GM12878 (cell line): ENCODE data around the gene SLX9. TPM values are rescaled to one million over a fixed set of nuclear protein-coding genes. Genes with fewer than 3 reads are reported as not detected.

Experiments used
- ATAC-seq: fragments of 200-7000 bp; cut with Tn5 transposase; 3 replicates; pipeline ENCODE4 v1.9.1; 2020; ENCODE audit warnings: mild to moderate bottlenecking, moderate library complexity
- BruUV-seq: library from RNA; stranded (reverse); fragments of 400-500 nt; replicated peaks from 2 replicates; lab custom pipeline; 2021; lab: Mats Ljungman, UMichigan
- CTCF ChIA-PET: fragments of 300-600 bp; sonication (Branson Sonifier 250); formaldehyde crosslinking; extraction: SDS; loops from one replicate; lab custom pipeline; 2021; ENCODE audit warnings: inconsistent platforms; lab: Yijun Ruan, JAX
- POLR2A ChIA-PET: fragments of 350-600 bp; formaldehyde crosslinking; extraction: SDS; loops from one replicate; lab custom pipeline; 2021; ENCODE audit warnings: inconsistent platforms; lab: Charles Lee
- RAD21 ChIA-PET: fragments of 300-600 bp; sonication (Branson Sonifier 250); formaldehyde crosslinking; loops from one replicate; lab custom pipeline; 2023; ENCODE audit warnings: antibody characterized with exemption; ENCODE audit not compliant: unreplicated experiment; lab: Charles Lee
- SMC1A ChIA-PET: fragments of 300-600 bp; sonication (Branson Sonifier 250); formaldehyde crosslinking; loops from one replicate; lab custom pipeline; 2023; ENCODE audit not compliant: unreplicated experiment, uncharacterized antibody; lab: Charles Lee
- DNase-seq: peaks from one replicate; pipeline ENCODE4 v3.0.0-alpha.2; 2011; ENCODE audit warnings: low read depth, low spot score
- FAIRE-seq: peaks from 3 replicates; lab custom pipeline; 2011; peaks lifted over from hg19 to GRCh38; lab: Jason Lieb, UNC
- H2AFZ ChIP-seq: 2 replicates; pipeline ENCODE4 v1.6.0; 2011; ENCODE audit warnings: low read depth, low read length, control low read depth; ENCODE audit not compliant: control insufficient read depth
- H3K27ac ChIP-seq: 2 replicates; pipeline ENCODE4 v1.5.1; 2011; ENCODE audit warnings: control low read depth; ENCODE audit not compliant: control insufficient read depth, insufficient read depth
- H3K27me3 ChIP-seq, 2 experiments: replicated peaks in 1 of 2; 2 replicates each; pipeline versions ENCODE4 v1.6.0 to v1.6.1; 2011; ENCODE audit warnings: low read length in 1 of 2; ENCODE audit not compliant: control insufficient read depth in 2 of 2, insufficient read depth in 2 of 2
- H3K36me3 ChIP-seq, 2 experiments: 2 replicates each; pipeline ENCODE4 v1.5.1; 2011; ENCODE audit warnings: low read length in 1 of 2; ENCODE audit not compliant: control insufficient read depth in 2 of 2, insufficient read depth in 2 of 2
- H3K4me1 ChIP-seq: 2 replicates; pipeline ENCODE4 v1.6.1; 2011; ENCODE audit warnings: mild to moderate bottlenecking, low read length, moderate library complexity, mixed read lengths; ENCODE audit not compliant: control insufficient read depth, insufficient read depth
- H3K4me2 ChIP-seq: 2 replicates; pipeline ENCODE4 v1.6.0; 2011; ENCODE audit warnings: control low read depth; ENCODE audit not compliant: control insufficient read depth, insufficient read depth
- H3K4me3 ChIP-seq: fragments of 200-600 bp; sonication (generic); 2 replicates; pipeline ENCODE4 v1.5.1; 2016
- H3K79me2 ChIP-seq: 2 replicates; pipeline ENCODE4 v1.6.0; 2011; ENCODE audit warnings: low read length; ENCODE audit not compliant: control insufficient read depth, insufficient read depth
- H3K9ac ChIP-seq: 2 replicates; pipeline ENCODE4 v1.8.0; 2011; ENCODE audit warnings: low read length, control low read depth, mixed read lengths; ENCODE audit not compliant: control insufficient read depth, insufficient read depth
- H3K9me3 ChIP-seq: replicated peaks from 3 replicates; pipeline ENCODE4 v1.5.1; 2011; ENCODE audit warnings: mild to moderate bottlenecking, low read length; ENCODE audit not compliant: control insufficient read depth, insufficient read depth
- H4K20me1 ChIP-seq: 2 replicates; pipeline ENCODE4 v1.6.0; 2011; ENCODE audit not compliant: control insufficient read depth, insufficient read depth
- CBFB ChIP-seq: IDR thresholded peaks from 2 replicates; pipeline ENCODE4 v1.6.1; 2016; ENCODE audit warnings: antibody characterized with exemption, low read depth
- CBX3 ChIP-seq: fragments of 200-600 bp; sonication (generic); IDR thresholded peaks from 2 replicates; pipeline ENCODE4 v1.6.1; 2016; ENCODE audit warnings: low read depth, borderline replicate concordance
- DPF2 ChIP-seq: fragments of 450-650 bp; IDR thresholded peaks from 2 replicates; pipeline ENCODE4 v1.6.1; 2017; ENCODE audit warnings: mild to moderate bottlenecking
- EED ChIP-seq: sonication (generic); IDR thresholded peaks from 2 replicates; pipeline ENCODE4 v1.6.1; 2016; ENCODE audit warnings: antibody characterized with exemption, low read depth
- FOXK2 ChIP-seq: fragments of 450-650 bp; IDR thresholded peaks from 2 replicates; pipeline ENCODE4 v1.6.1; 2017; ENCODE audit warnings: mild to moderate bottlenecking, moderate library complexity
- FOXM1 ChIP-seq: IDR thresholded peaks from 2 replicates; pipeline ENCODE4 v1.6.1; 2012; ENCODE audit warnings: low read depth, mild to moderate bottlenecking, inconsistent platforms, low read length, moderate library complexity
- MEF2B ChIP-seq: fragments of 450-650 bp; IDR thresholded peaks from 2 replicates; pipeline ENCODE4 v1.6.1; 2018; ENCODE audit warnings: mild to moderate bottlenecking, moderate library complexity; ENCODE audit not compliant: partially characterized antibody, poor library complexity, severe bottlenecking
- NBN ChIP-seq: fragments of 450-650 bp; IDR thresholded peaks from 2 replicates; pipeline ENCODE4 v1.6.1; 2016
- PAX8 ChIP-seq: fragments of 450-650 bp; IDR thresholded peaks from 2 replicates; pipeline ENCODE4 v1.6.1; 2017; ENCODE audit warnings: mild to moderate bottlenecking, moderate library complexity
- STAT1 ChIP-seq: fragments of 450-650 bp; conservative IDR thresholded peaks from 2 replicates; pipeline ENCODE4 v1.6.1; 2014; ENCODE audit warnings: antibody characterized with exemption, mild to moderate bottlenecking
- SUPT20H ChIP-seq: IDR thresholded peaks from 2 replicates; pipeline ENCODE4 v1.6.1; 2011; ENCODE audit warnings: low read depth, mild to moderate bottlenecking, low read length, moderate library complexity, borderline replicate concordance; ENCODE audit not compliant: control insufficient read depth
- SUZ12 ChIP-seq: fragments of 200-600 bp; sonication (generic); IDR thresholded peaks from one replicate; pipeline ENCODE4 v1.6.1; 2018; ENCODE audit warnings: antibody characterized with exemption, mild to moderate bottlenecking; ENCODE audit not compliant: unreplicated experiment
- ZNF24 ChIP-seq: fragments of 450-650 bp; IDR thresholded peaks from 2 replicates; pipeline ENCODE4 v1.6.1; 2017; ENCODE audit warnings: antibody characterized with exemption, mild to moderate bottlenecking
- WGBS: methylation state at CpG from one replicate; pipeline ENCODE4 v1.1.6; 2016; ENCODE audit warnings: low lambda C conversion rate; ENCODE audit not compliant: insufficient replicate concordance, insufficient coverage; ENCODE audit errors: missing lambda C conversion rate; 5-methylcytosine and 5-hydroxymethylcytosine counted together
- in situ Hi-C: fragments of 300-500 bp; cut with MboI; formaldehyde crosslinking; loops from 9 replicates; pipeline ENCODE4 v1.14.3; 2018; ENCODE audit warnings: mixed read lengths
- intact Hi-C: fragments of 100-400 bp; cut with micrococcal nuclease; formaldehyde crosslinking; loops from one replicate; pipeline ENCODE4 v1.14.2; 2022; ENCODE audit not compliant: unreplicated experiment
- polyA plus RNA-seq, 11 experiments: library from polyadenylated mRNA; depleted of rRNA in 4 of 11; unstranded in 6 of 11; stranded (reverse) in 5 of 11; fragments of >200 nt; fragmentation: Nextera tagmentation in 4 of 11; fragmentation: Illumina TruSeq in 1 of 11; extraction: Ambion mirVana in 4 of 11; extraction: Trizol in 1 of 11; gene quantifications; 1 replicate in 1 of 11; 2 replicates in 10 of 11; pipeline versions ENCODE4 v1.2.1 to v1.2.3, GENCODE V29; 2011 to 2016; ENCODE audit warnings: inconsistent platforms in 2 of 11, missing spikeins in 2 of 11, low read depth in 1 of 11
- total RNA-seq, 4 experiments: library from RNA; depleted of rRNA in 3 of 4; stranded (reverse); fragments of >200 nt in 3 of 4; fragmentation: Illumina TruSeq in 1 of 4; extraction: Trizol in 1 of 4; gene quantifications; 2 replicates each; pipeline versions ENCODE4 v1.2.1 to v1.2.3, GENCODE V29; 2013 to 2021
- TF ChIP-seq, protein P1 (sequence below): fragments of 450-650 bp; IDR thresholded peaks from 2 replicates; pipeline ENCODE4 v1.6.1; 2018; ENCODE audit warnings: mild to moderate bottlenecking, low read depth, moderate library complexity; ENCODE audit not compliant: partially characterized antibody
- TF ChIP-seq, protein P2 (sequence below): IDR thresholded peaks from 2 replicates; pipeline ENCODE4 v1.6.1; 2011; ENCODE audit warnings: low read depth, low read length, improper control_type of control experiment, borderline replicate concordance
- TF ChIP-seq, protein P3 (sequence below): fragments of 450-650 bp; IDR thresholded peaks from 2 replicates; pipeline ENCODE4 v1.6.1; 2017; ENCODE audit warnings: low read depth, mild to moderate bottlenecking, moderate library complexity
- TF ChIP-seq, protein P4 (sequence below): fragments of 150-350 bp; IDR thresholded peaks from 2 replicates; pipeline ENCODE4 v1.6.1; 2014; ENCODE audit warnings: mild to moderate bottlenecking, low read depth, low read length

The SLX9 gene
- total and polyA plus RNA-seq, 10 of the 15 experiments (the other 5 are each of a cell fraction or from before 2014, with no cell fraction given): 0.69 to 81.3 (median 33.9) TPM

DNA sequence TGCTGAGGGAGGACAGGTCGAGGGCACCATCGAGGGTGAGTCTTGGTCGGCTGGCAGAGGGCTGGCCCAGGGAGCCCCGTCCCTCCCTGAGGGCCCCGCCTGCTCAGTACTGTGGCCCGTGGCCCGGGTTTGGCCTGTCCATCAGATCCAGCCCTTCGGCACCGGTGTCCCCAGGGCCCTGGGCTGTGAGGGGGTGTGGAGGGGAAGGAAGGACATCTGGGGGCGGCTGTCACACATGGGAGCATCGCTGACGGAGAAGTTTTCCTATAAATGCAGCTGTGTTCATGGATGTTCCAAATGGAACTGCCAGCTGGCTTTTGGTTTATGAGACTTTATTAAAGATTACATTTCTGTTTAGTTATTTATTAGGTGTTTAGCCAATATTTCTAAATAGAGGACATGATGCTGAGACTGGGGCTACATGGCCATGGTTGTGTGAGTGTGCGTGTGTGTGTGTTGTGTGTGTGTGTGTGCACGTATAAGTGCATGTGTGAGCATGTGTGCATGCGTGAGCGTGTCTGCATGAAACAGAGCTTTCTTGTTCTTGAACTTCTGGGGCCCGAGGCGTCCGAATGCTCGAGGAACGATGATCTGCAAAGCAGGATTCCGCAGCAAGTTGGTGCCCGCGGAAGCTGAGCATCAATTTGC, 54.3 kb downstream of the SLX9 start:
- Histone ChIP-seq H3K27ac (no peak overlapping the region), H3K9me3 (no peaks in the 10 kb centered on the region), H3K79me2 (no peaks in the 10 kb centered on the region), H3K9ac (no peak overlapping the region), H3K4me1 (no peaks in the 10 kb centered on the region), H3K27me3 (peaks cover under 1 to 3% of the 10 kb centered on the region in 2 experiments; a peak in 2 of 4 replicates), H4K20me1 (no peaks in the 10 kb centered on the region), H3K36me3 (no peaks in the 10 kb centered on the region), H3K4me2 (no peak overlapping the region), H3K4me3 (no peak overlapping the region), H2AFZ (no peak overlapping the region)
- BruUV-seq: no TSS peak
- ChIA-PET CTCF (interaction anchor here (1.5 kb wide), 1 partner anchor 143 kb away, joined by 3 read pairs; no protein-coding TSS in a partner anchor), POLR2A (no interaction called here), SMC1A (no interaction called here), RAD21 (no interaction called here)
- ATAC-seq (no peak), DNase-seq (no peak), FAIRE-seq (no peak)
- 38% methylated on average over 22 of the region's 24 CpGs for WGBS
- in situ Hi-C loops: loop anchor here (5.0 kb wide), 1 partner anchor 37 kb away; no protein-coding TSS in a partner anchor
- intact Hi-C loops: no loop called here
- TF ChIP-seq FOXK2: no peak
- TF ChIP-seq, protein P1, sequence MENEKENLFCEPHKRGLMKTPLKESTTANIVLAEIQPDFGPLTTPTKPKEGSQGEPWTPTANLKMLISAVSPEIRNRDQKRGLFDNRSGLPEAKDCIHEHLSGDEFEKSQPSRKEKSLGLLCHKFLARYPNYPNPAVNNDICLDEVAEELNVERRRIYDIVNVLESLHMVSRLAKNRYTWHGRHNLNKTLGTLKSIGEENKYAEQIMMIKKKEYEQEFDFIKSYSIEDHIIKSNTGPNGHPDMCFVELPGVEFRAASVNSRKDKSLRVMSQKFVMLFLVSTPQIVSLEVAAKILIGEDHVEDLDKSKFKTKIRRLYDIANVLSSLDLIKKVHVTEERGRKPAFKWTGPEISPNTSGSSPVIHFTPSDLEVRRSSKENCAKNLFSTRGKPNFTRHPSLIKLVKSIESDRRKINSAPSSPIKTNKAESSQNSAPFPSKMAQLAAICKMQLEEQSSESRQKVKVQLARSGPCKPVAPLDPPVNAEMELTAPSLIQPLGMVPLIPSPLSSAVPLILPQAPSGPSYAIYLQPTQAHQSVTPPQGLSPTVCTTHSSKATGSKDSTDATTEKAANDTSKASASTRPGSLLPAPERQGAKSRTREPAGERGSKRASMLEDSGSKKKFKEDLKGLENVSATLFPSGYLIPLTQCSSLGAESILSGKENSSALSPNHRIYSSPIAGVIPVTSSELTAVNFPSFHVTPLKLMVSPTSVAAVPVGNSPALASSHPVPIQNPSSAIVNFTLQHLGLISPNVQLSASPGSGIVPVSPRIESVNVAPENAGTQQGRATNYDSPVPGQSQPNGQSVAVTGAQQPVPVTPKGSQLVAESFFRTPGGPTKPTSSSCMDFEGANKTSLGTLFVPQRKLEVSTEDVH: no peak
- no peak for TF ChIP-seq SUZ12
- TF ChIP-seq EED: no peak
- TF ChIP-seq, protein P2, sequence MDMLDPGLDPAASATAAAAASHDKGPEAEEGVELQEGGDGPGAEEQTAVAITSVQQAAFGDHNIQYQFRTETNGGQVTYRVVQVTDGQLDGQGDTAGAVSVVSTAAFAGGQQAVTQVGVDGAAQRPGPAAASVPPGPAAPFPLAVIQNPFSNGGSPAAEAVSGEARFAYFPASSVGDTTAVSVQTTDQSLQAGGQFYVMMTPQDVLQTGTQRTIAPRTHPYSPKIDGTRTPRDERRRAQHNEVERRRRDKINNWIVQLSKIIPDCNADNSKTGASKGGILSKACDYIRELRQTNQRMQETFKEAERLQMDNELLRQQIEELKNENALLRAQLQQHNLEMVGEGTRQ: no peak
- TF ChIP-seq PAX8: no peak
- no peak for TF ChIP-seq MEF2B
- TF ChIP-seq ZNF24: no peak
- no peak for TF ChIP-seq DPF2
- TF ChIP-seq STAT1: no peak
- TF ChIP-seq NBN: no peak
- no peak for TF ChIP-seq SUPT20H
- TF ChIP-seq, protein P3, sequence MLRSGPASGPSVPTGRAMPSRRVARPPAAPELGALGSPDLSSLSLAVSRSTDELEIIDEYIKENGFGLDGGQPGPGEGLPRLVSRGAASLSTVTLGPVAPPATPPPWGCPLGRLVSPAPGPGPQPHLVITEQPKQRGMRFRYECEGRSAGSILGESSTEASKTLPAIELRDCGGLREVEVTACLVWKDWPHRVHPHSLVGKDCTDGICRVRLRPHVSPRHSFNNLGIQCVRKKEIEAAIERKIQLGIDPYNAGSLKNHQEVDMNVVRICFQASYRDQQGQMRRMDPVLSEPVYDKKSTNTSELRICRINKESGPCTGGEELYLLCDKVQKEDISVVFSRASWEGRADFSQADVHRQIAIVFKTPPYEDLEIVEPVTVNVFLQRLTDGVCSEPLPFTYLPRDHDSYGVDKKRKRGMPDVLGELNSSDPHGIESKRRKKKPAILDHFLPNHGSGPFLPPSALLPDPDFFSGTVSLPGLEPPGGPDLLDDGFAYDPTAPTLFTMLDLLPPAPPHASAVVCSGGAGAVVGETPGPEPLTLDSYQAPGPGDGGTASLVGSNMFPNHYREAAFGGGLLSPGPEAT: no peak
- no peak for TF ChIP-seq CBFB
- TF ChIP-seq, protein P4, sequence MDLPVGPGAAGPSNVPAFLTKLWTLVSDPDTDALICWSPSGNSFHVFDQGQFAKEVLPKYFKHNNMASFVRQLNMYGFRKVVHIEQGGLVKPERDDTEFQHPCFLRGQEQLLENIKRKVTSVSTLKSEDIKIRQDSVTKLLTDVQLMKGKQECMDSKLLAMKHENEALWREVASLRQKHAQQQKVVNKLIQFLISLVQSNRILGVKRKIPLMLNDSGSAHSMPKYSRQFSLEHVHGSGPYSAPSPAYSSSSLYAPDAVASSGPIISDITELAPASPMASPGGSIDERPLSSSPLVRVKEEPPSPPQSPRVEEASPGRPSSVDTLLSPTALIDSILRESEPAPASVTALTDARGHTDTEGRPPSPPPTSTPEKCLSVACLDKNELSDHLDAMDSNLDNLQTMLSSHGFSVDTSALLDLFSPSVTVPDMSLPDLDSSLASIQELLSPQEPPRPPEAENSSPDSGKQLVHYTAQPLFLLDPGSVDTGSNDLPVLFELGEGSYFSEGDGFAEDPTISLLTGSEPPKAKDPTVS: no peak
- TF ChIP-seq CBX3: no peak
- no peak for TF ChIP-seq FOXM1
